ENCODE results near the gene ALKBH6. TPM values are rescaled to one million over a fixed set of nuclear protein-coding genes. Genes with fewer than 3 reads are reported as not detected.
"Not testable (repeated sequence)": the region's sequence is repeated elsewhere in the genome, so short reads cannot be mapped to it uniquely, and the experiment has no call there.

Gene ALKBH6
- total RNA-seq, 4 donors from 2014 or later = 14.6 to 28.6 (median 18.8) TPM

DNA sequence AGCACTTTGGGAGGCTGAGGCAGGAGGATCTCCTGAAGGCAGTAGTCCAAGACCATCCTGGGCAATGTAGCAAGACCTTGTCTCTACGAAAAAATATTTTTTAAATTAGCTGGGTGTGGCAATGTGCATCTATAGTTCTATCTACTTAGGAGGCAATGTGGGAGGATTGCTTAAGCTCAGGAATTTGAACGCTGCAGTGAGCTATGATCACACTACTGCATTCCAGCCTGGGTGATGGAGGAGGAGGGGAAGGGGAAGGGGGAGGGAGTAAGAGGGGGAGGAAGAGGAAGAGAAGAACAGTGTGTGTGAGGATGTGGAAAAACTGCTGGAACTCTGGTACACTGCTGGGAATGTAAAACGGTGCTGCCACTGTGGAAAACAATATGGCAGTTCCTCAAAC, 27.8 kb upstream of the ALKBH6 start:
- no peaks in the 10 kb centered on the region for H3K9me3 ChIP-seq
- peak overlapping the region; percentile 33 to 65 (median 48) for H3K27ac ChIP-seq
- 25 to 28% methylated on average over 3 of the region's 3 CpGs for WGBS, 2 donors
- intact Hi-C loops (cut with DNase I) = no loop called here
- H3K4me3 ChIP-seq = no peak overlapping the region
- no peaks in the 10 kb centered on the region for H3K27me3 ChIP-seq
- no peak for TF ChIP-seq POLR2A (IDR thresholded peaks at IDR 0.05)
- TF ChIP-seq, protein P1, sequence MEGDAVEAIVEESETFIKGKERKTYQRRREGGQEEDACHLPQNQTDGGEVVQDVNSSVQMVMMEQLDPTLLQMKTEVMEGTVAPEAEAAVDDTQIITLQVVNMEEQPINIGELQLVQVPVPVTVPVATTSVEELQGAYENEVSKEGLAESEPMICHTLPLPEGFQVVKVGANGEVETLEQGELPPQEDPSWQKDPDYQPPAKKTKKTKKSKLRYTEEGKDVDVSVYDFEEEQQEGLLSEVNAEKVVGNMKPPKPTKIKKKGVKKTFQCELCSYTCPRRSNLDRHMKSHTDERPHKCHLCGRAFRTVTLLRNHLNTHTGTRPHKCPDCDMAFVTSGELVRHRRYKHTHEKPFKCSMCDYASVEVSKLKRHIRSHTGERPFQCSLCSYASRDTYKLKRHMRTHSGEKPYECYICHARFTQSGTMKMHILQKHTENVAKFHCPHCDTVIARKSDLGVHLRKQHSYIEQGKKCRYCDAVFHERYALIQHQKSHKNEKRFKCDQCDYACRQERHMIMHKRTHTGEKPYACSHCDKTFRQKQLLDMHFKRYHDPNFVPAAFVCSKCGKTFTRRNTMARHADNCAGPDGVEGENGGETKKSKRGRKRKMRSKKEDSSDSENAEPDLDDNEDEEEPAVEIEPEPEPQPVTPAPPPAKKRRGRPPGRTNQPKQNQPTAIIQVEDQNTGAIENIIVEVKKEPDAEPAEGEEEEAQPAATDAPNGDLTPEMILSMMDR (IDR thresholded peaks at IDR 0.05) = no peak
- H3K36me3 ChIP-seq = peaks cover 0 to 26% (median 0%) of the 10 kb centered on the region in 3 donors
- no peak for DNase-seq
- H3K4me1 ChIP-seq = peaks cover 0 to 28% (median 0%) of the 10 kb centered on the region in 3 donors

DNA sequence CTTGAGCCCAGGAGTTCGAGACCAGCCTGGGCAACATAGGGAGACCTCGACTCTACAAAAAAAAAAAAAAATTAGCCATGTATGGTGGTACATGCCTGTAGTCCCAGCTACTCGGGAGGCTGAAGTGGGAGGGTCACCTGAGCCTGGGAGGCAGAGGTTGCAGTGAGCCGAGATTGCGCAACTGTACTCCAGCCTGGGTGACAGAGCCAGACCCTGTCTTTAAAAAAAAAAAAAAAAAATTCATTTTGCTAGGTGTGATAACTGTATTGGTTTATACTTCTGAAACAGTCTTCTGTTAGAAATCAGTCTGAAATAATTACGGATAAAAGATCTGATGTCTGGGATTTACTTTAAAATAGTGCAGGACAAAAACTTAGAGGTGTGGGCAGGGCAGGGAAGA, 27.1 kb upstream of the ALKBH6 start:
- H3K27ac ChIP-seq = peak overlapping the region in 3 of 4 donors; percentile 33 to 65 (median 61)
- intact Hi-C loops (cut with DNase I); H3K27me3 ChIP-seq; H3K9me3 ChIP-seq; DNase-seq; H3K4me3 ChIP-seq: not testable (repeated sequence)
- peaks cover 0 to 28% (median 0%) of the 10 kb centered on the region in 3 donors for H3K4me1 ChIP-seq
- WGBS, 2 donors = 81 to 88% methylated on average over 6 of the region's 6 CpGs
- H3K36me3 ChIP-seq = peaks cover 0 to 26% (median 0%) of the 10 kb centered on the region in 3 donors

DNA sequence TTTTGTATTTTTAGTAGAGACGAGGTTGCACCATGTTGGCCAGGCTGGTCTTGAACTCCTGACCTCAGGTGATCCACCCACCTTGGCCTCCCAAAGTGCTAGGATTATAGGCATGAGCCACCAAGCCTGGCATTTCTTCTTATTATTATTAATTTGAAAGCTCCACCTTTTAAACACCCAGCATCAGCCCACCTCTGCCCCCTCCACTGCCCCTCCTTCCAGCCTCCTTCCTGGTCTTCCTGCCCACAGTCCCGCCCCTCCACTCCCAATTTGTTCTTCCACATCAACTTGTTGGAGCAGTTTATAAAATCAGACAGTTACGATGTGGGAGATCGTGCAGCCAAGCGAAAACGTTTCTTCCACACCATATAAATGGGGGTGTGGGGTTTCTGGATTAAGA, 26.5 kb upstream of the ALKBH6 start:
- no peak for DNase-seq
- peaks cover 0 to 31% (median 0%) of the 10 kb centered on the region in 3 donors for H3K36me3 ChIP-seq
- peaks cover 0 to 28% (median 0%) of the 10 kb centered on the region in 3 donors for H3K4me1 ChIP-seq
- H3K9me3 ChIP-seq = no peaks in the 10 kb centered on the region
- H3K4me3 ChIP-seq = no peak overlapping the region
- WGBS, 2 donors = 80 to 84% methylated on average over 6 of the region's 6 CpGs
- H3K27ac ChIP-seq = peak overlapping the region in 1 of 4 donors; percentile 61
- TF ChIP-seq POLR2A (IDR thresholded peaks at IDR 0.05) = no peak
- TF ChIP-seq, protein P1 (IDR thresholded peaks at IDR 0.05) = no peak
- no peaks in the 10 kb centered on the region for H3K27me3 ChIP-seq
- intact Hi-C loops (cut with DNase I) = no loop called here

DNA sequence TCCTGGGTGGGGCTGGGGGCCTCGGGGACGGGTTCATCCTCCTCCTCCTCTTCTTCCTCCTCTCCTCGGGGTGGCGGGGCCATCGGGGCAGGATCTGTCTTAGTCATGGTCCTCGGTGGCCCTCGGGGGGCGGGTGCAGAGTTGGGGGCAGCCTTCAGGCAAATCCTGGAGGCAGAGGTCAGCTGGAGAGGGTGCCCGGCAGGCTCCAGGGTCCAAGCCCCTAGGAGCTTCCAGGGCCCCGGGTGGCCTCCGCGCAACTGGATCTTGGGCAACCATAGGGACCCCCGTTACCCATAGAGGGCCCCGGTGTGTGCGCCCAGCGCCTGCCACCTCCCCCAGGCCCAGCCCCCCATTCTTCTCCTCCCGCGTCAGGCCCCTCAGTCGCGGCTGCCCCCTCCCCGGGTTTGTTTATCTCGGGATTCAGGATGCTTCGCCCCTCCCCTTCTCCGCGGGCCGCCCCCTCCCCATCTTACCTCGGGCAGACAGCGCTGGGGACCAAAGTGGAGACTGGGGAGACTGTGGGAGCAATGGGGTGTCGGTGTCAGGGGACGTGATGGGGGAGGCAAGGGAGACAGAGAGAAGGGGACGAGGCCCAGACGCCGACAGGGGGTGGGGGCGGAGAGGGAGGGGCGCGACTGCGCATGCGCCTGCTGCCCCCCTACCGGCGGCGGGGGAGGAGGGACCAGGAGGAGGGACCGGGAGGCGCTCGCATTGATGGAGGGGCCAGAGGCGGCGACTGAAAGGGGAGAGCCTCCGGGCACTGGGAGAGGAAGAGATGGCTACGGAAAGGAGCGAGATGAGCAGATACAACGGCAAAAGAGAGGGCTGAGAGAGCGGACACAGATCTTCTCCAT, 18.5 kb upstream of the ALKBH6 start, which contains the start of gene CLIP3:
TSS of gene CLIP3 (minus strand) at position 623 of the 854 bp plus-strand sequence. CDS start at position 107, 516 bp downstream.
- Histone ChIP-seq H3K4me3 (peak within 1 kb of the TSS; percentile 28 to 70 (median 56)), H3K36me3 (peaks cover 0 to 29% (median 0%) of the 10 kb centered on the region in 3 donors), H3K4me1 (peaks cover 0 to 17% (median 12%) of the 10 kb centered on the region in 3 donors), H3K27ac (peak within 1 kb of the TSS; percentile 45 to 84 (median 78)), H3K9me3 (no peaks in the 10 kb centered on the region), H3K27me3 (no peaks in the 10 kb centered on the region)
- DNase-seq = no peak
- WGBS, 2 donors = 11% methylated on average over 8 to 22 of the region's 51 CpGs
- TF ChIP-seq, protein P1 (IDR thresholded peaks at IDR 0.05) = peak in 1 of 6 experiments; percentile 7
- TF ChIP-seq POLR2A (IDR thresholded peaks at IDR 0.05) = no peak
- intact Hi-C loops (cut with DNase I) = no loop called here

DNA sequence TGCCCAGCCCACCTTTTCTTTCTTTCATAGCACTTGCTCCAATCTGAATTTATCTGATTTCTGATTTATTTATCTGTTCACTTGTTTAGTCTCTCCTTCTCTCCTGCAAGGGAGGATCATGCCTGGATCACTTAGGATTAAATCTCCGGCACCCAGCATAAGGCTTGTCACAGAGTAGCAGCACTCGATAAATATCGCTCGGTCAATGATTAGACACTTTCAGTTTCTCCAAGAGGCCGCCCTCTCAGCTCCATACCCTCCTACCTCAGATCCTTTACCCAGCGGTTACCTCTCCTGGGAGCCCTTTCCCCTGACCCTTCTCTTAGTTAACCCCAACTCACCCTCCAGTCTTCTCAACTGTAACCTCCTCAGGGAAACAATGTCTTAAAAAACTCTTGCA, 17.3 kb upstream of the ALKBH6 start:
- no peaks in the 10 kb centered on the region for H3K9me3 ChIP-seq
- no peak overlapping the region for H3K4me3 ChIP-seq
- intact Hi-C loops (cut with DNase I) = no loop called here
- H3K36me3 ChIP-seq = peaks cover 0 to 39% (median 4%) of the 10 kb centered on the region in 3 donors
- H3K27ac ChIP-seq = no peak overlapping the region
- no peak for TF ChIP-seq POLR2A (IDR thresholded peaks at IDR 0.05)
- TF ChIP-seq, protein P1 (IDR thresholded peaks at IDR 0.05) = no peak
- no peak for DNase-seq
- 83 to 88% methylated on average over 6 of the region's 6 CpGs for WGBS, 2 donors
- no peaks in the 10 kb centered on the region for H3K27me3 ChIP-seq
- H3K4me1 ChIP-seq = peaks cover 0 to 17% (median 12%) of the 10 kb centered on the region in 3 donors
